PC-9 (cell line): ENCODE data around the gene MADD. TPM values are rescaled to one million over a fixed set of nuclear protein-coding genes. Genes with fewer than 3 reads are reported as not detected.

Experiments
- BruUV-seq: library from RNA; stranded (reverse); fragments of 400-500 nt; replicated peaks from 2 replicates; lab custom pipeline; 2021; lab: Mats Ljungman, UMichigan
- CTCF ChIA-PET: fragments of 300-600 bp; sonication (Branson Sonifier 250); formaldehyde crosslinking; loops from one replicate; lab custom pipeline; 2022; ENCODE audit warnings: antibody characterized with exemption; lab: Charles Lee
- POLR2A ChIA-PET: fragments of 300-600 bp; sonication (Branson Sonifier 250); formaldehyde crosslinking; loops from one replicate; lab custom pipeline; 2022; ENCODE audit warnings: antibody characterized with exemption; ENCODE audit not compliant: unreplicated experiment; lab: Charles Lee
- DNase-seq, 2 experiments: peaks; one replicate each; pipeline versions ENCODE4 v3.0.0 to v3.0.0-alpha.2; 2015 to 2022; ENCODE audit warnings: mixed read lengths in 1 of 2
- H2AFZ ChIP-seq: fragments of 200-600 bp; sonication (generic); 2 replicates; pipeline ENCODE4 v1.8.1; 2017; ENCODE audit warnings: antibody characterized with exemption
- H3F3A ChIP-seq: fragments of 200-600 bp; sonication (generic); 2 replicates; pipeline ENCODE4 v1.8.1; 2017; ENCODE audit warnings: antibody characterized with exemption, mild to moderate bottlenecking, low read depth; ENCODE audit not compliant: insufficient read depth
- H3K27ac ChIP-seq: fragments of 200-600 bp; sonication (generic); 2 replicates; pipeline ENCODE4 v1.6.1; 2016; ENCODE audit warnings: mixed run types
- H3K27me3 ChIP-seq: fragments of 200-600 bp; sonication (generic); 2 replicates; pipeline ENCODE4 v1.6.1; 2016; ENCODE audit warnings: low read depth, mixed run types; ENCODE audit not compliant: insufficient read depth
- H3K36me3 ChIP-seq: fragments of 200-600 bp; sonication (generic); 2 replicates; pipeline ENCODE4 v1.6.1; 2016; ENCODE audit warnings: low read depth, mixed run types
- H3K4me1 ChIP-seq: fragments of 200-600 bp; sonication (generic); replicated peaks from 2 replicates; pipeline ENCODE4 v1.6.1; 2016; ENCODE audit warnings: mixed run types; ENCODE audit not compliant: insufficient read depth
- H3K4me2 ChIP-seq: fragments of 200-600 bp; sonication (generic); 2 replicates; pipeline ENCODE4 v1.6.1; 2017; ENCODE audit warnings: mixed run types
- H3K4me3 ChIP-seq: fragments of 200-600 bp; sonication (generic); 2 replicates; pipeline ENCODE4 v1.6.1; 2016; ENCODE audit warnings: mixed run types
- H3K79me2 ChIP-seq: fragments of 200-600 bp; sonication (generic); 2 replicates; pipeline ENCODE4 v1.6.1; 2017; ENCODE audit warnings: low read depth, mixed run types
- H3K9me2 ChIP-seq: fragments of 200-600 bp; sonication (generic); 2 replicates; pipeline ENCODE4 v1.8.1; 2017; ENCODE audit warnings: mild to moderate bottlenecking; ENCODE audit not compliant: insufficient read depth
- H3K9me3 ChIP-seq: fragments of 200-600 bp; sonication (generic); 2 replicates; pipeline ENCODE4 v1.8.1; 2016; ENCODE audit warnings: low read depth; ENCODE audit not compliant: insufficient read depth
- H4K20me1 ChIP-seq: fragments of 200-600 bp; sonication (generic); 2 replicates; pipeline ENCODE4 v1.8.1; 2017; ENCODE audit not compliant: insufficient read depth
- CTCF ChIP-seq: fragments of 200-600 bp; sonication (generic); conservative IDR thresholded peaks from 2 replicates; pipeline ENCODE4 v1.6.1; 2017; ENCODE audit warnings: mixed run types, antibody characterized with exemption, mild to moderate bottlenecking, moderate library complexity
- EZH2 ChIP-seq: fragments of 200-600 bp; sonication (generic); IDR thresholded peaks from 2 replicates; pipeline ENCODE4 v1.8.0; 2017; ENCODE audit warnings: antibody characterized with exemption, low read depth
- intact Hi-C: fragments of 100-400 bp; cut with micrococcal nuclease; formaldehyde crosslinking; loops from one replicate; pipeline ENCODE4 v1.10.0; 2022; ENCODE audit not compliant: unreplicated experiment
- total RNA-seq: library from RNA; stranded (reverse); gene quantifications from 2 replicates; pipeline ENCODE4 v1.2.3, GENCODE V29; 2021

Gene MADD
- total RNA-seq, 1 experiment from 2014 or later = 65.9 TPM

- peaks cover 7% of the 10 kb centered on the region for H4K20me1 ChIP-seq
- intact Hi-C loops = no loop called here
- peaks cover 57% of the 10 kb centered on the region for H3K36me3 ChIP-seq
- no peaks in the 10 kb centered on the region for H3K4me1 ChIP-seq
- H3K27ac ChIP-seq = no peak overlapping the region
- H3K4me3 ChIP-seq = no peak overlapping the region
- no peaks in the 10 kb centered on the region for H3K9me3 ChIP-seq
- no peak overlapping the region for H2AFZ ChIP-seq
- TF ChIP-seq CTCF (no peak), EZH2 (no peak)
- H3K27me3 ChIP-seq = no peaks in the 10 kb centered on the region
- peaks cover 8% of the 10 kb centered on the region; the same call in 1 of the 2 replicates for H3F3A ChIP-seq
- ChIA-PET CTCF (no interaction called here), POLR2A (no interaction called here)
- no peak for DNase-seq
- H3K4me2 ChIP-seq = no peak overlapping the region
- peaks cover 5% of the 10 kb centered on the region for H3K79me2 ChIP-seq
- no peaks in the 10 kb centered on the region for H3K9me2 ChIP-seq
- BruUV-seq = no TSS peak
These were observed 8.8 kb downstream of the MADD start for GRCh38 chr11:47278769-47279168.

GRCh38 chr11:47280099-47280498 is 10.2 kb downstream of the MADD start:
- peaks cover 63% of the 10 kb centered on the region for H3K36me3 ChIP-seq
- CTCF ChIA-PET = no interaction called here

GRCh38 chr11:47280860-47281259 is 10.9 kb downstream of the MADD start:
- H4K20me1 ChIP-seq = no peaks in the 10 kb centered on the region
- ChIA-PET CTCF (interaction anchor here (0.6 kb wide), 1 partner anchor 95 kb away, joined by 3 read pairs; no protein-coding TSS in a partner anchor), POLR2A (no interaction called here)
- DNase-seq = no peak
- H3K27me3 ChIP-seq = no peaks in the 10 kb centered on the region
- no peak overlapping the region for H3K4me2 ChIP-seq
- no peaks in the 10 kb centered on the region for H3K9me3 ChIP-seq
- peaks cover 8% of the 10 kb centered on the region; the same call in 1 of the 2 replicates for H3F3A ChIP-seq
- peaks cover 56% of the 10 kb centered on the region for H3K36me3 ChIP-seq
- no peaks in the 10 kb centered on the region for H3K4me1 ChIP-seq
- H3K27ac ChIP-seq = no peak overlapping the region
- H2AFZ ChIP-seq = no peak overlapping the region
- H3K9me2 ChIP-seq = no peaks in the 10 kb centered on the region
- no TSS peak for BruUV-seq
- intact Hi-C loops = no loop called here
- TF ChIP-seq CTCF (no peak), EZH2 (no peak)
- no peak overlapping the region for H3K4me3 ChIP-seq
- H3K79me2 ChIP-seq = no peaks in the 10 kb centered on the region

More at GRCh38 chr11:47280099-47280498, 10.2 kb downstream of the MADD start:
- no peaks in the 10 kb centered on the region for H4K20me1 ChIP-seq
- peaks cover 8% of the 10 kb centered on the region; the same call in 1 of the 2 replicates for H3F3A ChIP-seq
- no peak overlapping the region for H2AFZ ChIP-seq
- no peak for TF ChIP-seq EZH2
- TF ChIP-seq CTCF = no peak
- no peak overlapping the region for H3K4me2 ChIP-seq
- intact Hi-C loops = no loop called here
- no peak for DNase-seq
- no peaks in the 10 kb centered on the region for H3K4me1 ChIP-seq
- no peaks in the 10 kb centered on the region for H3K9me2 ChIP-seq
- no peak overlapping the region for H3K4me3 ChIP-seq
- H3K9me3 ChIP-seq = no peaks in the 10 kb centered on the region
- H3K79me2 ChIP-seq = no peaks in the 10 kb centered on the region
- POLR2A ChIA-PET = no interaction called here
- no TSS peak for BruUV-seq
- H3K27ac ChIP-seq = no peak overlapping the region
- no peaks in the 10 kb centered on the region for H3K27me3 ChIP-seq
